C1 segment of cervical spinal cord (tissue), 14 donors: ENCODE measurements around the gene JDP2.
A peak's percentile ranks its signal among the peaks of the same experiment; 100 is the strongest.

Experiments used
- DNase-seq, 14 donors: peaks; one replicate each; lab custom pipeline; 2025; lab: John Stamatoyannopoulos, UW

JDP2 gene

DNA sequence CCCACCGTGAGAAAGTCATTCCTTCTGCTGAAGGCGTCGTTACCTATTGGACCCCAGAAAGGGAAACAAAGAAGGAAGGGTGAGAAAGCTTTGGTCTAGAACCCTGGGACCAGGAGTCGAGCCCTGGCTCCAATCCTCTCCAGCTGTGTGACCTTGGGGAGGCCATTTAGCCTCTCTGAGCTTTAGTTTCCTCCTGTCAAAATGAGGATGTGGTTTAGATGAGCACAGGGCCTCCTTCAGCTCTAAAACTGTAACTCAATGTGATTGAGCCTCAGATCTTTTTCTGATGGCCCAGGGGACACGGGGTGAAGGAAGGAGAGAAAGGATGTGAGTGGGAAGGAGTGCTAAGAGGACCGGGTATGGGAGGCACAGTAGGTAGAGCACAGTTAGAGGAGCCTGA is 7.7 kb downstream of the JDP2 start:
- no peak for DNase-seq

DNA sequence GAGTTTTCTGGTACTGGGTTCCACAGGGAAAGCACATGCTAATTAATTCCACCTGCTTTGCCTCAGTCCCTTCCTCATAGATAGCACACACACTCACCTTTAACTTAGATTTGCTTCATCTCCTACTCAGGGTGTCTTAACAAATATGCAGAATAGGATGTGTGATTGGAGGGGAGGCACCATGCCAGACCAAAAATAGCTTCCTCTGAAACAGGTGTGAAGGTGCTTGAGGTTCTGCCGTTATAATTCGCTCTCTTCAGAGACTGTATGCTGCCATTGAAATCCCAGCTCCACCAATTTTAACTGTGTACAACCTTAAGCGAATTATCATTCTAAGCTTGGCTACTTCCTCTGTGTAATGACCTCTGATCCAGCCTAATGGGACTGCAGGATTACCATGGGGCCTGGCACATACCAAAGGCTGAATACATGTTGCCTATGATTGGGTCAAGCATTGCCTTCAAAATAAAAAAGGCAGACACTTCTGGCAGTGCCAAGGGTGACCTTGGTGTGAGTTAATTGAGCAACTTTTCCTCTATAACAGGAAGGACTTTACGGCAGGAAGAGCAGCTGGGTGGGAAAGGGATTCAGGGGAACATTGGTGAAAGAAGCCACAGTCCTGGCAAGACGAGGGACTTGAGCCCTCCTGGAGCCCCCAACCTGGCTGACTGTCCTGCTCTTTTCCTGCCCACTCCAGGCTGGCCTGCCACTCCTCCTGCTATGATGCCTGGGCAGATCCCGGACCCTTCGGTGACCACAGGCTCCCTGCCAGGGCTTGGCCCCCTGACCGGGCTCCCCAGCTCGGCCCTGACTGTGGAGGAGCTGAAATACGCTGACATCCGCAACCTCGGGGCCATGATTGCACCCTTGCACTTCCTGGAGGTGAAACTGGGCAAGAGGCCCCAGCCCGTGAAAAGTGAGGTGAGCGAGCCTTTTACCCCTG is 9.7 kb downstream of the JDP2 start:
- DNase-seq: peak in 1 of 14 donors; percentile 13

DNA sequence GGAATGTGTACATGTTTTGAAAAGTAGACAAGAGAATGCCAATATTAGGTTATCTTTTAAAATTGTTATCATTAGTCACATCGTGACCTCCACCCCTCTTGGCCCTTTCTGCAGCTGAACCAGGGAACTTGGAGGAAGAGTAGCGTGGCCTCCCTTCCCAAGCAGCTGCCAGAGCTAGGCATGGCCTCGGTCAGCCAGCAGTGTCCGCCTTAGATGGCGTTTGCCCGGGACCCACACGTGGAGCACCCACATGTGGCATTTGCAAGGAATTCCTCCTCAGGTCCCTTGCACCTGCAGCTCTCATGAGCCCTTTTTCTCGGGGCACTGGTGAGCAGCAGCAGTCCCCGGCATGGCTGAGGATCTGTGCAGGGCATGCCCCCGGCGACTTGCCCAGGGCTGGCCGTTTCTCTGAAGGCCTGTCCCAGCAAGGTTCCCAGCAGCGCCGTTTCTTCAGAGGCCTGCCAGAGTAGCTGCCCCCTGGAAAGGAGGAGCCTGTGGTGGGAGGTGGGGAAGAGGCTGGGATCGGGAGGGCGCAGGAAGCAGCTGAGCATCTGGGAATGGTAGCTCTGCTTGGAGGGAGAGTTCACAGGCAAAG is 10.8 kb downstream of the JDP2 start:
- DNase-seq: peak in 2 of 14 donors; percentile 18 to 62

DNA sequence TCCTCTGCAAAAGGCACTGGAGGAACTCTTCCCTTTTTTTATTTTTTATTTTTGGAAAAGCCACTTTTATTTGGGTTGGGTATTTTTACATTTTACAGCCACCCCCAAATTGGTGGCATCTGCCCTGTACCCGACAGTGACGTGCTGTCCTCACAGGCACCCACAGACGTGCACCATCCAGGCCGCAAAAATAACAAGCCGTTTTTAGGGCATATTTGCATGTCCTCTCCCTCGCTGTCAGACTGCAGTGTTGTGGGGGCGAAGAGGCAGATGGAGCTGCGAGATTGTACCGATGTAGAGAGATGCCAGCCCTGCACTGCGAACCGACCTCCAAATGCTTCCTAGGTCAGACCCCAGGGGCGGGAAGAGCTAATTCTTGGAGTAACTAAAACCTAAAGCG is 12.2 kb downstream of the JDP2 start:
- no peak for DNase-seq

DNA sequence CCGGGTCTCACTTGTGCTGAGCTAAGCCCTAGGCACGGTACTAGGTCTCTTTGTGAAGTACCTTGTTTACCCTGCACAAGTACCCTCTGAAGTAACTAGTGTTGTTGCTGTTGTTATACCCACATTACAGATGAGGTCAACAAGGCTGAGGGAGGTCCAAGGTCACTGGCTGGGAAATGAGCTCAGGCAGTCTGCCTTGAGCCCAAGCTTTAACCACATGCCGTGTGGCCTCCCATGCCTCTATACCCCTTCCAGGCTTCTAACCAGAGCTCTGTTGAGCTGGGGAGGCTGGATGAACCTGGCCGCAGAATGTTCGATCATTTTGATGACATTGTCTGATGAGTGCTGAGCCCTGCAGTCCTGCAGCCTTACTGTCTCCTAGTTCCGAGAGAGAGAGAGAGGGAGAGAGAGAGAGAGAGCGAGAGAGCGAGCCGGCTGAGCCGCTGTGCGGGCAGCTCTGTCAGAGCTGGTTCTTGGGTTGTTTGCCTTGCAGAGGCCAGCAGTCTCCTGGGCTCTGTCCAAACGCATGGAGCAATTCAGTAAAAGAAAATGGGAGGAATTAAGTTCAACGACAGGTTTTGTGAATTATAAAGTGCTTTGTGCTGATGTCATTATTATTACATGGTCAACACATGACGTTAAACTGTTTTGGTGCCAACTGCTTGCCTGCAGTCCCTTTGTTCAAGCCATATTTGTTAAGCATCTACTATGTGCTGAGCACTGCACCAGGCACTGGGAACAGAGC is 13.1 kb downstream of the JDP2 start:
- DNase-seq: peak in 3 of 14 donors; percentile 16 to 33 (median 17)

DNA sequence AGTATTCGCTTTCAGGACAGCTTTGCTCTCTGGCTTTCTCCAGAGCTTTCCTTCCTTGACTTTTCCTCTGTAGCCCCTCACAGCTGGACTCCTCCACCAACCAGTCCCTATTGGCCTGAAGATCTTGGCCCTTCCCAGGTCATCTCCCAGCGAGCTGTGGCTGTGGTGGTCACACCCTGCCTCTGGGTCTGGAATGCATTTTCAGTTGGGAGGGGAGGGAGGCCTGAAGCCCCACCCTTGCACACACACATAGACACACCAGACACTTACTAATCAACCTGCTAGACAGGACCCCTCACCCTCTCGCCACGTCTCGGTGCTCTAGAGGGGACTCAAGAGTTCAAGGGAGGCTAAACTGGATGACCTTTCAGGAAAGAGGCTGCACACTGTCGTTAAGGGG is 13.9 kb downstream of the JDP2 start:
- DNase-seq: no peak

DNA sequence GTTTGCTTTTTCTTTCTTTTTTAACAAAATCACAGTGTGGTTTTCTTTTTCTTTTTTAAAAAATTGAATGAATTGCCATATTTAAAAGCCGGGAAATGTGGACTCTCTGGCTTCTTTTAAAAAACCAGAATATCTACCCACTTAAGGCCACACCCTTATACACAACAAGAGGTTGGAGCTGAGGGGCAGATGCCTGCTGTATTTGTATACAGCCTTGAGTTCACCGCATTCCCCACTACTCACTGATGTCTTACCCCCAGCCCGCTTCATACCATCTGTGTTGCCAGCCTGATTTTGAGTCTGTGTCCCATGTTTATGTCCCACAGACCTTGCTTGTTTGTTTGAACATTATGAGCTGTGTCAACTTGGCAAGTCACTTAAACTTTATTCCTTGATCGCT is 14.3 kb downstream of the JDP2 start:
- DNase-seq: no peak

DNA sequence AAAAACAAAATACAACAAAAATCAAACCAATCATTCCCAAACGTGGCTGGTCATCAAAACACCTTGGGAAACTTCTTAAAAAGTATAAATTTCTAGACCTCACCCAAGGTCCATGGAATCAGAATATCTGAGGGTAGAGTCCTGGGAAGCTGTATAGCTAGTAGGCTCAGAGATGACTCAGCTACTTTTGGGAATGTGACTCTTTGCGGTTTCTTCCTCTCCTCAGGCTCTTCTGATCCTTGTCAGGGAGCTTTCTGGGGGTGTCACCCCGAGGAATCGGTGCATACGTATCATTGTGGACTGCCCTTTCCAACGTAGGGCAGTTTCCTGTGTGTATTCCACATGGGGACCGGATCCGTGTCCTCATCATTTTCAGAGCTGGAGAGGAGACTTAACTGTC is 14.8 kb downstream of the JDP2 start:
- DNase-seq: no peak

DNA sequence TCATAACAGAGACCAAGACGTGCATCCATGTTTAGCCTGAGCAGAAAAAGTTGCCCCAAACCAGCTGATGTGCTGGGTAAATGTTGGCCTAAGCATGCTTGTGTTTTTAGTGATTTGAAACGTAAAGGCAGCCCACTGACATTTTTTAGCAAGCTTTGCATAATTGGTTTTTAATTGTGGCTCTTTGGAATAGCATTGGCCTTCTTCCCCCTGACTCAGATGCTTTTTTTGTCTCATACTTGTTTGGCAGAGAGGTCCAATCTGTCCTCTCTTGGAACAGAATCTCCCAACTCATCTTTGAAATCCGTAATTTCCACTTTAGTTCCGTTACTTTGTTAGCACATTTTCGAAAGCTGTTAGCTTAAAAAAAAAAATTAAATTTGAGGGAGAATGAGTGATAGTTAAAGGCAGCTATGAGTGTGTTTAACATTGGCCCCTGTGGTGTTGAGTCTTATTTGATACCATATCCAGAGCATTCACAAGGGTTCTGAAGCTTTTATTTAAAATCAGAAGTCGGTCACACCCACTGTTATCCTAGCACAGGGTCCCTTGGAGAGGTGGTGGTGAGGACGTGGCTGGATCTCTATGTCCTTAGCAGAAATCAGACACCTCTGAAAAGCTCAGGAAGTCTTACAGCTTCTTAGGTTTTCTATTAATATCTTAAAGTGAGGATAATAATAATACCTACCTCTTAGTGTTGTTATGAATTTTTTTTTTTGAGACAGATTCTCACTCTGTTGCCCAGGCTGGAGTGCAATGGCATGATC is 15.6 kb downstream of the JDP2 start:
- no peak for DNase-seq

DNA sequence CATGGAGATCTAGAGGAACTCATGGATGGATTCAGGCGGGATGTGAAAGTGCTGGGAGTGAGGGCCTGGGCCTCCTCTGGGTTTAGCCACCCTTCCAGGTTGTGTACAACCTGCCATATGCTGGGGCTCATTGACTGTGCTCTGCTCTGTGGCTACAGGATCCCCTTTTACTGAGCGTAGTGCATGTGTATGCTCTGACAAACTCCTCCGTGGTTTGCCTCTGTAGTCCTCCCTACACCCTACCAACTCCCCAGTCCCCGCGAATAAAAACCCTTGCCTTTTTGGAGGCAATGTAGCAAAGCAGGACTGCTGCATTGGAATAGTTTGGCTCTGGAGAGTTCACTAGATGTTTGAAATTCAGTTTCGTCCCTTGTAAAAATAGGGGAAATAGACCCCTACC is 17.4 kb downstream of the JDP2 start:
- DNase-seq: no peak

DNA sequence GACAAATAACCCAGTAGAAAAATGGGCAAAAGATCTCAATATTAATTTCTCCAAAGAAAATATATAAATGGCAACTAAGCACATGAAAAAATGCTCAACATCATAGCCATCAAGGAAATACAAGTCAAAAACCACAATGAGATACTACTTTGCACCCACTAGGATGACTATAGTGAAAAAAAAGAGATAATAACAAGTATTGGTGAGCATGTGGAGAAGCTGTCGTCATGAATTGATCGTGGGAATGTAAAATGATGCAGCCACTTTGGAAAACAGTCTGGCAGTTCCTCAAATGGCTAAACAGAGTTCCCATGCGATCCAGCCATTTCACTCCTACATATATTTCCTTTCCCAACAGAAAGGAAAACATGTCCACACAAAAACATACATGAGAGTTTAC is 18.1 kb downstream of the JDP2 start:
- DNase-seq: no peak

DNA sequence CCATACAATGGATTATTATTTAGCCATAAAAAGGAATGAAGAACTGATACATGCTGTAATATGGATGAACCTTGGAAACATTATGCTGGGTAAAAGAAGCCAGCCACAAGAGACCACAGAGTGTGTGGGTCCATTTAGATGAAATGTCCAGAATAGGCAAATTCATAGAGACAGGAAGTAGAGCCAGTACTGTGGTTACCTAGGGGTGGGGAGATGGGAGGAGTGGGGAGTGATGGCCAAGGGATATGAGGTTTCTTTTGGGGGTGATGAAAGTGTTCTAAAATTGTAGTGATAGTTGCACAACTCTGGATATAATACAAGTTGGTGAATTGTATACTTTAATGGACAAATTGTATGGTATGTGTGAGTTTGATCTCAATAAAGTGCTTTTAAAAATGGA is 18.6 kb downstream of the JDP2 start:
- no peak for DNase-seq

DNA sequence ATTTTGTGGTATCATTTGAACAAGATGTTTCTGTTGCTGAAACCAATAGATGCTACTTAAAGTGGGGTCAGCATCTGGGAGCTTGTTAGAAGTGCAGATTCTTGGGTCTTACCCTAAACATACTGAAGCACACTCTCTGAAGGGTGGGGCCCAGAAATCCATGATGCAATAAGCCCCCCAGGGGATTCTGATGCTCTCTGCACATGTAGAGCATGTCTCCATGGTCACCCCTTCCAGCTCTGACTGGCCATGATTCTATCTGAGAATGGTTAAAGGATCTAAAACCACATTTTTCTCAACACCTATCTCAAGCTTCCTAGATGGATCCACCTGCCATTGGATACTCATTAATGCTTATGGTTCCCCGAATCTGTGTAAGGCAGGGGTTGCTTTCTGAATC is 20.4 kb downstream of the JDP2 start:
- no peak for DNase-seq

DNA sequence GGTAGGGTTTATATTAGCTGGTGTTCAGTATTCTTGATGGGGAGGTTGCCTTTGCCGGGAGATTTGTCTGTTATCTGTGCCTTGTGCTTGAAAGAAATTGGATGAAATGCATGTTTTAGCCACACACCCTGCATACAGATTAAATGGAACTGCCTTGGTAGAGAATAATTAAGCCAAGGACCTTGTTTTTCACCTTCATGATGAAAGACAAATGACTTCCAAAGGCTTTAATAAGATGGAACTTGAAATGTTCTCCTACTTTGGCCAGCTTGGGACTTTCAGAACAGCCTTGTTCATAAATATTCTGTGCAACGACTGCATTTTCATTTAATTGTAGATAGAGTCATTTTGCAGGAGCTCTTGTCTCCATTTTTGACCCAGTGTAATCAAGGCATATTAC is 21.2 kb downstream of the JDP2 start:
- no peak for DNase-seq

DNA sequence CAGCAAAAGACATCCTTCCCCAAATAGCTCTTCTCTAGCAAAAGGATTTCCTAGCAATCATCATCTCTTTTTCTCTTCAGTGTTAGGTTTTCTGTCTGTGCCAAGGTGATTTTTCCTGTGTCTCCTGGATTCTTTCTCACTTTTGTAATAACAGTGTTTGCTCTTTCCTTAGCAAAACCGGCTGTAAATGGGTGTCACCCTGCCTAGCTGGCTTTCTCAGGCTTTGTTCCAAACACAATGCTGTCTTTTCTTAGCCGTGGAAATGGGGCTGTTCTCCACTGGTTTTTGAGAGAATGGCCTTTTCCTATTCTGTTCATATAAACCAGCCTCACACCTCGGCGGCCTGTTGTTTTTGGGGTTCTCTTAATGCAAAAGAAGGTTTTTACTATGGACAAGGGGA is 21.9 kb downstream of the JDP2 start:
- DNase-seq: no peak

DNA sequence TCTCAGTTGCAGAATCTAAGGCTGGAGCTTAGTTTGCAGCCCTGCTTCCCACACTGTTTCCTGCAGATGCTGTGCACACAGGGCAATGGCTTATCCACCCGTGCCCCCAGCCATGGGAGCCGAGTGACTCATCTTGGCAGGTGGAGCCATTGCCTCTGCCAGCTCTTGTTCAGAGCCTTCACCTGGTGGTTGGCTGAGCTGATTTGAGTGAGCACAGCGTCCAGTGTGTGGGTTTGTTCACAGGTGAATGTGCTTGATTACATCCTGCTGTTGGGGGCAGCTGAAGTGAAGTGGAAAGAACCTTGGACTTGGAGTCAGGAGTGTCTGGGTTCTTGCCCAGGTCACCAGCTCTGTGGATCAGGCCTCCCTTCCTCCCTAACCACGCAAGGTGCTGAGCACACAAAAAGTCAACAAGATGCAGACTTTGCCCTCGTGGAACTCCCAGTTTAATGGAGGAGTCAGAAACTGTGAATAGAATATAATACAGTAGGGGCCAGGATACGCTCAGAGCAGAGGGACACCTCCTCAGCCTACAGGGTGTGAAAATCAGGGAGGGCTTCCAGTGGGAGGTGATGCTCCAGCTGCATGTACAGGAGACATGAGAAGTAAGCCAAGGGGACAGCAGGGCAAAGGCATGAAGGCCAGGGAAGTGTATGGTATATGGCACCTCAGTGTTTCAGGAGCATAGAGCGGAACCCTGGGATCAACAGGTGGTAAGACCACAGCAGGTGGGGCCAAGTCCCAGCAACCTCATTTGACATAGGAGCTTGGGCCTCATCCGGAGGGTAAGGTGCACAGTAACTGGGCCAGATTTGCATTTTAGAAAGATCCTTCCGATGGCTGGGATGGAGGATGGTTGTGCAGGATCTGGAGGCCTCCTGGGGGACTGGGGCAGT is 22.8 kb downstream of the JDP2 start:
- DNase-seq: peak in 6 of 14 donors; percentile 18 to 75 (median 31)

DNA sequence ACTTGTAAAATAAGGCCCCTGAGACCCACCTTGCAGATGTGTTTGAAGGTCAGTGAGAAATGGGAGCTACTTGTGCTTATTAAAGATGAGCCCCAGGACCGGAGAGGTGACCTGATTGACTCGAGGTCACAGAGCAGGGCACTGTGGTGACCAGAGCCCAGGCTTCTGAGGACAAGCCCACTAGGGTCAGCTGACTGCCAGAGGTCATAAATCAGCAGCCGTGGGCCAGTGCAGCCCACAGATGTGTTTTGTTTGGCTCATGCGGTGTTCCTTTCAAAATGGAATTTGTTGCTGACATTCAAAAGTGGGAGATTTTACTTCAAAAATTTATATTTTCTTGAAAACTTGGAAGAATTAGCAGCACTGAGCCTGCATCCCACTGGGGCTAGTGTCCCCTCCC is 24.5 kb downstream of the JDP2 start:
- no peak for DNase-seq

DNA sequence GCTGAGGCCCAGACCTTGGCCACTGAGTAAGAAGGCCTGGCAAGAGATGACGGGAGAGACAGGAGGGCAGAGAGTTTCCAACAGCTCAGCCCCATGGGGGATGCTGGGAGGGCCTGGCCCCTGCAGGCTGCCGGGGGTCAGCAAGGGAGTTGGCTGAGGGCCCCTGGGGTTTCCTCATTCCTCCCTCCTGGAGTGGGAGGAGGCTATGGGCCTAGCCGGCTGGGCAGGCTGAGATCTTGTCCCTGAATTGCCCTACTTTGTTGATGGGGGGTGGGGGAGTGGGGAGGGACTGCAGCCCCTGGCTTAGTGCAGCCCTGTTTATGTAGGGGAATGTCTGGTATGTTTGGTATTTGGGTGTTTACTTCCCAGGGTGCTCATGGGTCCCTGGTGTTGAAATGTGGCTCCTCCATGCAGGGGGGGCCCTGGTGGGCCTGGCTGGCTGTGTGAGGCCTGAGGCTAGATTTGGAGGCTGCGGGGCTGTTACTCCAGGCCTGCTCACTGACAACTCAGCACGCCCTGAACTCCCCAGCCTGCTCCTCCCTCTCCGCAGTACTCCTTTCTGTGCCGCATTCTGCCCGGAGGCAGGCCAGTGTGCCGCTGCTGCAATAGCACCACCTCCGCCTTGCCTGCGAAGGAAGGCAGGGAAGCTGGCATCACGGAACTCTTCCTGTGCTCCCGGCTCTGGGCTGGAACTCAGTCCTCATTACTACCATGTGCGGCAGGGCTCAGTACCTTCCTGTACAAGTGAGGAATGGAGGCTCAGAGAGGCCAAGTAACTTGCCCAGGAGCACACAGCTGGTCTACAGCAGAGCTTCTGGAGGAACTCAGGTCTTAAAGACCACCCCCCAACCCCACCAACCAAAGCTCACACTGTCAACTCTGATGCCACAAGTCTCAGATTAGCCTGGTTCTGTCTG is 25.3 kb downstream of the JDP2 start:
- peak in 7 of 14 donors; percentile 24 to 69 (median 35) for DNase-seq

DNA sequence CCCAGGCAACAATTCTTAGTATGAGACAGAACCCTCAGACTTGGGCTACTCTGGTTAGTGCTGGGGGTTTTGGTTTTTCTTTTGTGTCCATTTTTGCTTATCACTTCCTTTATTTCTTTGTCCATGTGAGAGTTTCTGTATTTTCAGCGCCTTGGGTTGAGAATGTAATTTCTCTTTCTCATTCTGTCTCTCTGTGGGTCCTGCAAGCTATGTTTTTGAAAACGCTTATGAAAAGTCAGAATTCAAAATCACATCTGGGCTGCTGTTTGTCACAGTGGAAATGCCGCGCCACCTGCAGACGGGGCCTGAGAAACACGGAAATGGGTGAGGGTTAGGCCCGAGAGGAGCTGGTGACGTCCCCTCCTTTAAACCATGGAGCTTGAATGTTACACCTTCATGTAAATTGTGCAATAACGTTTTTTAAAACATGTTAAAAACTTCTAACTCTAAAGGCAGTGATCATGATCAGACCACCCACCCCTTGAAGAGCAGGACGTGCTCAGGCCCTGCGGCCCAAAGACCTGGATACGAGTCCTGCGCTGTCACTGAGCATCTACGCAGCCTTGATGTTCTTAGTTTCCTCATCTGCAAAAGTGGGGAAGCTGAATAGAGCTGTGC is 26.1 kb downstream of the JDP2 start:
- DNase-seq: no peak
